HG03558 (cell line): ENCODE data around the gene HID1.
"Not testable (repeated sequence)": the region's sequence is repeated elsewhere in the genome, so short reads cannot be mapped to it uniquely, and the experiment has no call there.

Source experiments
- ATAC-seq: cut with Tn5 transposase; IDR thresholded peaks from one replicate; pipeline ENCODE4 v1.9.1; 2021; ENCODE audit warnings: moderate number of reproducible peaks; ENCODE audit not compliant: unreplicated experiment; ENCODE audit errors: extremely low read depth

Gene HID1, protein sequence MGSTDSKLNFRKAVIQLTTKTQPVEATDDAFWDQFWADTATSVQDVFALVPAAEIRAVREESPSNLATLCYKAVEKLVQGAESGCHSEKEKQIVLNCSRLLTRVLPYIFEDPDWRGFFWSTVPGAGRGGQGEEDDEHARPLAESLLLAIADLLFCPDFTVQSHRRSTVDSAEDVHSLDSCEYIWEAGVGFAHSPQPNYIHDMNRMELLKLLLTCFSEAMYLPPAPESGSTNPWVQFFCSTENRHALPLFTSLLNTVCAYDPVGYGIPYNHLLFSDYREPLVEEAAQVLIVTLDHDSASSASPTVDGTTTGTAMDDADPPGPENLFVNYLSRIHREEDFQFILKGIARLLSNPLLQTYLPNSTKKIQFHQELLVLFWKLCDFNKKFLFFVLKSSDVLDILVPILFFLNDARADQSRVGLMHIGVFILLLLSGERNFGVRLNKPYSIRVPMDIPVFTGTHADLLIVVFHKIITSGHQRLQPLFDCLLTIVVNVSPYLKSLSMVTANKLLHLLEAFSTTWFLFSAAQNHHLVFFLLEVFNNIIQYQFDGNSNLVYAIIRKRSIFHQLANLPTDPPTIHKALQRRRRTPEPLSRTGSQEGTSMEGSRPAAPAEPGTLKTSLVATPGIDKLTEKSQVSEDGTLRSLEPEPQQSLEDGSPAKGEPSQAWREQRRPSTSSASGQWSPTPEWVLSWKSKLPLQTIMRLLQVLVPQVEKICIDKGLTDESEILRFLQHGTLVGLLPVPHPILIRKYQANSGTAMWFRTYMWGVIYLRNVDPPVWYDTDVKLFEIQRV

DNA sequence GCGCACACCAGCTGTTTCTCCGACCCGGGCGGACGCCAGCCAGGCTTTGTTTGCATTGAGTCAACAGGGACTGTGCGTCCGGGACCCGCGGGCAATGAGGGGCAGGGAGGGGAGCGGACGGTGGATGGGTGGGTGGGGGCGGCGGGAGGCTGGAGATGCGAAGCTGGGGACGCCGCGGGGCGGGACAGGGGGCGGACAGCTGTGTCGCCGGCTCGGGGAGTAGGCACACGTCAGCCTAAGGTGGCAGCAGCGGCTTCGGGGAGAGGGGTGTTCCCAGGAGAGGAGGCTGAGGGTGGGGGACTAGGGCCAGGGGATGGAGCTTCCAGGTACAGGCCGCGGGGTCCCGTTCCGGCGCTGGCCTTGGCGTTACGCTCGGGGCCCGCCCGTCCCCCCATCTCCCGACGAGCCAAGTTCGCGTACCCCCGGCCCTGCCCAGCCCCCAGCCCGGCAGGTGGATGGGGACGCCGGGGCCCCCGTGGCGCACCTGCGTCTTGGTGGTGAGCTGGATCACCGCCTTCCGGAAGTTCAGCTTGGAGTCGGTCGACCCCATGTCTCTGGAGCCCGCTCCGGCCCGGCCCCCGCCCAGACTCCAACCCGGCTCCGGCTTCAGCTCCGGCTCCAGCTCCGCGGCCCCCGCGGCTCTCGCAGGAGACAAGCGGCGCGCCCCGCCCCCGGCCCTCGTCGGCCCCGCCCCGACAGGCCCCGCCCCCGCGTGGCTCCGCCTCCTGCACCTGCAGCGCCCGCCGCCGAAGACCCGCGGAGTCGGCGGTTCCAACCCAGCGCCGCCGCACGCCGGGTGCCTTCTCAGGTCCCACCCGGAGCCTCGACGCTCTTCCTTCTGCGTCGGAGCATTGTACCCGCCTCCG, at the start of gene HID1:
Gene HID1, minus strand, starts transcription at position 653 of the 866 bp plus-strand sequence. Its CDS starts 103 bp downstream, at position 550.
- no peak for ATAC-seq

DNA sequence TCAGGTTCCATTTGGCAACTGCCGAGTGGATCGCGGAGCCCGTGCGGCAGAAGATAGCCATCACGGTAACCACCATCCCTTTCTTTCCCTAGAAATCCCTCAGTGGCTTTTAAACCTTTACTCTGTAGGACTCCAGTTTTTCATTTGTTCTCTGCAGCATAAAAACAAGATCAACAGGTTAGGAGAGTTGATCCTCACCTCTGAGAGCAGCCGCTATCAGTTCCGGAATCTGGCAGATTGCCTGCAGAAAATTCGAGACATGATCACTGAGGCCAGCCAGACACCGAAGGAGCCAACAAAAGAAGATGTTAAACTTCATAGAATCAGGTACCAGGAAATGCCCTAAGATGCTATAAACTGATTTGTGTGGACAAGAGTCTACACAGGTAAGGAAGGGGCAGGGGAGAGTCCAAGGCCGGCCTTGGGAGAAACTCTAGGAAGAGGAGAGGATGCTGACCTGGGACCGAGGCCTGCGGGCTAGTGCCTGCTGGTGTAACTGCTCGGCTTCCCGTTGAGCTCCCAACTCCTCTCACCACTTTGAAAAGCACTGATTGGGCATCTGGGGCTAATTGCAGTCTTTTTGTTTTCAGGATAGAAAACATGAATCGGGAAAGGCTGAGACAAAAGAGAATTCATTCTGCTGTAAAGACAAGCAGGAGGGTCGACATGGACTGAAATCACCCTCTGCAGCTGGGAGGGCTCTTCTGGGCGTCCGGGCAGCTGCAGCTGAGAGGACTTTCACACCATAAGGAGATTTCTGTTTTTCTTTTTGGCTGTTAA, 48.0 kb upstream of the HID1 start:
- no peak for ATAC-seq

DNA sequence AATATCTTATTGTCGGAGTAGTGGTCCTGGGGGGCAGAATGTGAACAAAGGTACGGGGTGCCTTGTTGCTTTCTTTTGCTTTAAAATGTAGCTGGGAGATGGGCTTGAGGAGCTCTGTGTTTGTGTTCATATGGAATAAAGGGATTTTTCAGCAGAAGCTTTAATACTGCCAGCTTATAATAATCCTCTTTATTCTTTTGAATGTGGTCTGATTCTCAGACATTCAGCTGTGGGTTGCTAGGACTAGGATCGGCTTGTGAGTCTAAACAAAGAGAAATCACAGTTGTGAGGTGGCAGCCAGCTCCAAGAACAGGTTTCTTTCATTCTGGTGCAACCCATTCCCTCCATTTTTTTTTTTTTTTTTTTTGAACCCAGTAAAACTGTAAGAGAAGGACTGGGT, 47.2 kb upstream of the HID1 start:
- no peak for ATAC-seq

DNA sequence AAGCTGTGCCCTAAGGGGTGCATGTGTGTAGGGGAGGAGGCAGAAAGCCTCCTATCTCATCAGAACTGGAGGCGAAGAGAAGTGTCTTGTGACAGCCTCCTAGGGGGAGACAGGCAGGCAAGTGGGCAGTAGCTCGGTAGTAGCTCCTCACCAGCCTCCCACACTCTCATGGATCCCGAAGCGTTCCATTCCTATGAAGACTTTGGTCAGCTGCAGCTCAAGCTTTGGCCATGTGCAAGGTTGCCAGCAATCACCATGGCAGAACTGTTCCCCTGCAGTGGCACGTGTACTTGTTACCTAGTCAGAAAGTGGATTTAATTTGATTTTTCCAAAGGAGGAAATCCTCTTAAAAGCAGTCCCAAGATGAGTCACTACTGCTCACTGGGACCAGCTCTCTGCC, 46.6 kb upstream of the HID1 start:
- ATAC-seq, result no peak

DNA sequence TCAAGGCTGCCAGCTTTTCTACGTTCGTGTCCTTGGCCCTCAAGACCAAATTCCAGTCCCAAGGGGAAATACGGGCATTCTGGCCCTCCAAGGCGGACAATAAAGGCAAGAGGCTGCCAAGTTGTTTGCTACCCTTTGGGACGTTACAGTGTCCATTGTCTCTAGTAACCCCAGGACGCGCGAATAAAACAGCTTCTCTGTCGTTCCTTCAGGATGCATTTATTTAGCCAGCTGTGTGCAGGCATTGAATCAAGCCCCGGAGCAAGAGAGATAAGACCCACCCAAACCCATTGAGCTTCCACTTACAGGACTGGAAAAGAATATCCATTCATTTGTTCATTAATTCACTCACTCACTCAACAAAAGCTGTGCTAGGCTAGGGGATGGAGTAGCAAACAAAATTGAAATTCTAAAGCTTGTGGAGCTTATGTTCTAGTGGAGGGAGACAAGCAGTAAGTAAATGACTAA, 40.6 kb upstream of the HID1 start:
- no peak for ATAC-seq

DNA sequence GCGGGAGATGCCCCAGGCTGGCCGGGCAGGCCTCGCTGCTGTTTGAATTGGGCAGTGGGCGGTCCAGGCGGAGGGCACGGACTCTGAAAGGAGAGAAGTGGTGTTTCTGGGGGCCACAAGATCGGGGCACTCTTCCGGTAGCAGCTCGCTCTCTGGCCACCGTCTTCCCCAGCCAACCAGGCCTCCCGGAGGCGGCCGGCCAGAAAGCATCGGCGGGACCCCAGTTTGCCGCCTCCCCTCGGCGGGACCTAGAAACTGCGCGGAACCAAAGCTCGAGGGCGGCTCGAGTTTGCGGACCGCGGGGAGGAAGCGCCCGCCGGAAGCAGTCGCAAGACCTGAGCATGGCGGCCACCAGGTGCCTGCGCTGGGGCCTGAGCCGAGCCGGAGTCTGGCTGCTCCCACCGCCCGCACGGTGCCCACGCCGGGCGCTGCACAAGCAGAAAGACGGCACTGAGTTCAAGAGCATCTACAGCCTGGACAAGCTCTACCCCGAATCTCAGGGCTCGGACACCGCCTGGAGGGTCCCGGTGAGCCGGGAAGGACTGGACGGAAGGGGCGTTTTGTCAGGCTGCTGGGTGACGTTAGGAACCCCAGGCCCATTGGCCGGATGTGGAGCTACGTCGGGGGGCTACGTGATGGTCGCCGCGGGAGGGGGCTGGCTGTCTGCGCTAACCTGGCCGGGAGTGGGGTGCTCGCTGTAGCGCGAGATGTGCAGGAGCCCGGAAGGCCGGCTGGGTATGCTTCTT, 40.0 kb upstream of the HID1 start, which contains the start of gene MRPL58:
Gene MRPL58, plus strand, starts transcription at position 325 of the 746 bp plus-strand sequence. Its CDS starts 17 bp downstream, at position 342.
- ATAC-seq, result peak; percentile 65

DNA sequence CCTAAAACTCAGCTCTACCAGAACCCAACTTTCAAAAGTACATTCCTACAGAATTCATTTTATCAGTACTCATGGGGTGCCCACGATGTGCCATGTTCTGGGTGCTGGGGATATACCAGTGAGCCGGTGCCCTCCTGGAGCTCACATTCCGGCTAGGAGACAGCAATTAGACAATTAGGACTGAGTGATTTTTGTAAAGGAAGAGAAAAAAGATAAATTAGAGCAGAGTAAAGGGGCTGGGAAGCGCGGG, 39.5 kb upstream of the HID1 start:
- no peak for ATAC-seq

DNA sequence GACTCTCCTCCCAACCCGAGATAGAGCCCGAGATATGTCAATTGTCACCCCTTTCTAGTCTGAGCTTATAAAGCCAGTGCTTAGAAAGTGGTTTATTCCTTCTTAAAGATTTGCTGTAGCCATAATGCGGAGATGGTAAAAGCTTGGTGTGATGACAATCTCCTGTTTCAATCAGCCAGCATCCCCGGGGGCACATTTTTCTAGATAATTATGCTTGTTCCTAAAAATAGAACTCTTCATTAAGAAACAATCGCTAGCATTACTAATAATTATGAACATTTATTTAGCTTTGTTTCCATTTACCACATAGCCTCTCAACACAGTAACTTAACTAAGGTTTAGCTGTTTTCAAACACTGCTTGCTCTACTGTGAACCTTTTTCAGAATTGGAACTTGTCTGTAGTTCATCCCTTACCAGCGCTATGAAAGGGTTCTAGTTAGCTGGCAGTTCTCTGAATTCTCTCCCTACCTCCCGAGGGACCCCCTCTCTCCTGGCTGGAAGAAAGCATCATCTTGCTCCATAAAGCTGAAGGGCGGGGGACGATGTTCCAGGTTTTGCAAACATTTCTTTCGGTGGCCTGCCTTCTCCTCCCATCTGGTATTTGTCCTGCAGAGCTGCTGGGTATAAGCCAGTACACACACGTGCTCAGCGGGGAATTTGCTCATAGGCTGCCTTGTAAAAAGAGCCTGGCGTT, 39.0 kb upstream of the HID1 start:
- no peak for ATAC-seq

DNA sequence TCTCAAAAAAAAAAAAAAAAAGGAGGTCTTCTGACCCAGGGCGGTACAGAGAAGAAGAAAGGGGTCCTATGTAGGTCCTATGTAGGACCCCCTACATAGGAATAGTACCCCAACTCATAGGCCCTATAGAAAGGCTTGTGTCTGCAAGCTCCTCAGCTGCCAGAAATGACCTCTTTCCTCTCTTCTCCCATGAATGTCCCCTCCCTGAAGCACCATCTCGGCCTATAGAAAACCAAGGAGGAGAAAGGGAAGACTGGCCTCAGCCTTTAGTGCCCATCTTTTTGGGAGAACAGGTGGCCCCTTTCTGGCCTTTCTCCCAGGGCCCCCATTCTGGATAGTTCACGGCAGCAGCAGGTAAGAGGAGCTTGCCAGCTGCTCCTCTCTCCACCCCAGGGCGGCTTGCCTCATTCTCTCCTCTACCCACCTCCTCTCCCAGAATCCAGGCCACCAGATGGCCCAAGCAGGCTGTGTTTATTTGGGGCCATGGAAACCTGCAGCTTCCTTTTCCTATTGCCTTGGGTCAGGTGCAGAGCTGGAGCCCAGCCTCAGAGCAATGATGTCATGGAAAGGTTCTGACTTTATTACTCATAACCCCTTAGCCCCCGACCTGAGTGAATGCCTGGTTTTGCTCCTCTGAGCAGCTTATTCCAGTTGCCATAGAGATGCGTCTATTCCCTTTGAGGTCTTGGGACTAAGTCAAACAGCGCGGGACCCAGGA, 38.3 kb upstream of the HID1 start:
- ATAC-seq, result no peak

DNA sequence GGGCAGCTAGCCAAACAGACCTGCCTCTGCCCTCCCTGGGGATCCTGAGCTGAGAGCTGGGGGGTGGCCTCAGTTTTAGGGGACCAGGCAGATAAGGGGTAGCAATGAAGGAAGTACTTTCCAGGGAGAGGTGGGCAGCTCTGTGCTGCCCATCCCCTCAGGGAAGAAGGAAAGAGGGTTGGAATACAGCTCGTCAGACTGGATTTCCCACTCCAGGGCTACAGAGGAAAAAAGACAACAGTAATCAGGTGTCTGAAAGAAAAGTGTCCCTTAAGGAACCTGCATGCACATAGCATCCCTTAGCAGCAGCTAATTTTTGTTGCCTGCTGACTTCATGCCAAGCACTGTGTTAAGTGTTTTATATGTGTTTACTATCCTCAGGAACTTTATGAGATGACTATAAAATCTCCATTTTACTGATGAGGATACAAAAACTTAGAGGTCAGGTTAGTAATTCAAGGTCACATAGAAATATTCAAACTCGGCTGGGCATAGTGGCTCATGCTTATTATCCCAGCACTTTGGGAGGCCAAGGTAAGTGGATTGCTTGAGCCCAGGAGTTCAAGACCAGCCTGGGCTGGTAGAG, 36.7 kb upstream of the HID1 start:
- ATAC-seq, result no peak

DNA sequence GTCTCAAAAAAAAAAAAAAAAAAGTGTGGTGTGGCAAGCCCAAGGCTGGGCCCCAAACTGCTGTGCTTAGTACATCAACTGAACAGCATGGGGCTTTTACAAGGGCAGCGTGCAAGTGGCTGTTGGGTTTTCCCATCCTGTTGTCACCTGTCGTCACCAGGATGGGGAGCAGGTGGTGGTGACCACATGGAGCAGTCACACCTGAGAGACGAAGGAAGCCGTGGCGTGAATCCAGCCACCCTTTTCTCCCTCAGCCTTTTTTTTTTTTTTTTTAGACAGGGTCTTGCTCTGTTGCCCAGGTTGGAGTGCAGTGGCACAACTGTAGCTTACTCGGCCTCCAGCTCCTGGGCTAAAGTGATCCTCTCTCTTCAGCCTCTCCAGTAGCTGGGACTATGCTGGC, 35.8 kb upstream of the HID1 start:
- ATAC-seq, result no peak

DNA sequence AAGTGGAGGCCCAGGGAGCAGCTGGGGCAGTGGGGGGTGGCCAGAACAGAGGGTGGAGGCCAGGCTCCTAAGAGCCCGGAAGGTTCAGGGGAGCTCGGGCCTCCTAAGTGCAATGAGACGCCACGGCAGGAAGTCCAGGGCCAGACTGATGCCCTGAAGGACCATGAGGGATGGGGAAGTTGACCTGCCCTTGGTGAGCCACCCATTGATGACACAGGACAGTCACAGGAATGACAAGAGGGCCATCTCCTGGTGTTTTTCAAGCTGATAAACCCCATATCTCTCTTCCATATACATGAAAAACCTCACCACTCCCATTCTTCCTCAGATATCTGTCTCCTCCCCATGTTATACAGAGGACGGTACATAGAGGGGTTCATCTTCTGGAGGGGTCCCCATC, 34.1 kb upstream of the HID1 start:
- ATAC-seq, result no peak

DNA sequence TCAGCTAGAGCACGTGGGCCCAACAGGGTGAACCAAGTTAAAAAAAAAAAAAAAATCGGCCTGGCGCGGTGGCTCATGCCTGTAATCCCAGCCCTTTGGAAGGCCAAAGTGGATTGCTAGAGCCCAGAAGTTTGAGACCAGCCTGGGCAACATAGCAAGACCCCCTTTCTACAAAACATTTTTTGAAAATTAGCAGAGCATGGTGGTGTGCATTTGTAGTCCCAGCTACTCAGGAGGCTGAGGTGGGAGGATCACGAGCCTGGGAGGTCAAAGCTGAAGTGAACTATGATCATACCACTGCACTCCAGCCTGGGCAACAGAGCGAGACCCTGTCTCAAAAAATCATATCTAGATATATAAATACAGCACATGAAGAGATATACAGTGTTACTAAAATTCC, 33.5 kb upstream of the HID1 start:
- ATAC-seq, result not testable (repeated sequence)

DNA sequence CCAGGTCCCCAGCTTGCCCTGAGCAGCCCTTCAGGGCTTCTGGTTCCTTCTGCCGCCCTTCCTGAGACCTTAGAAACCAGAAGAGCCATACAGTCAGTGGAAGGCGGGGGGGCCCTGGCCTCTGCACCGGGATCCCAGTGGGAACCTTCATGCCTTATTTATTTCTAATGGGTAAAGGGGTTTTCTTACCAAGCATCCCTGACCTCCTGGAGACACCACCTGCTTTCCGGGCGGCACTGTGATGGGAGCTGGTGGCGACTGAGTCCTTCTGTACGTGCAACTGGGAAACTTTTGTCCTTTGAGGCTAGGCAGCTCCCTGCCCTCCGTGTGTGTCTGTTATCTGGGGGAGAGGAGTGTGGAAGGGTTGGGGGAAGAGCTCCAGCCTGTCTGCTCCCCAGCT, 32.7 kb upstream of the HID1 start:
- ATAC-seq, result no peak

DNA sequence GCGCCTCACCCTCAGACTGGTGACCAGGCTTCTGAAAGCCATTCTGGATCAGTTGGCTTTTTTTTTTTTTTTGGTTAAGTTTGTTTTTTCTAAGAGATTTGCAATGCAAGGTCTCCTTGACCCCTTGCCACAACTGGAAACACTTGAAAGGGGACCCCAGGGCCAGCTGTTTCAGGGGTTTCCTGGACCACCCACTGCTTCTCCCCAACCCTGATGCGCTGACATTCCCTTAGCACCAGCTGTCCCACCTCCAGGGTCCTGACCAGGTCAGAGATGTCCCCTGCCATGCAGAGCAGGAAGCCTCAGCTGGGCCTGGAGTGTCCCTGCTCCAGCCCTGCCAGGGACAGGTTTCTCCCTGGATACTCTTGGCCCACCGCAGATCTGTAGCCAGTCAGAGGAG, 31.8 kb upstream of the HID1 start:
- no peak for ATAC-seq

DNA sequence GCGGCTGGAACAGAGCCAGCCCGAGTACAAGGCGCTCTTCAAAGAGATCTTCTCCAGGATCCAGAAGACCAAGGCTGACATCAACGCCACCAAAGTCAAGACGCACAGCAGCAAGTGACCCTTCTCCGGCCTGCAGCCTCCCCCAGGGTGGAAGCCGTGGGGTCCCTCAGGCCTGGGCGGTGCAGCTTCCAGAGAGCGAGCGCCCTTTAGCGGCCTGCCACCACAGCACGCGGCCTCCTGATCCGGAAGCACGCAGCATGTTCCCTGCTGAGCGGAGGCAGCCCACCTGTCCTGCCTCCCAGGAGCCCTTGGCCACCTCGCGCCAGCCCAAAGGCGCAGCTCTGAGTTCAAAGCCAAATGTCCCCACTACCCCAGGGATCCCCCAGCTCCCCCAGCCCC, 31.4 kb upstream of the HID1 start:
- ATAC-seq, result no peak

DNA sequence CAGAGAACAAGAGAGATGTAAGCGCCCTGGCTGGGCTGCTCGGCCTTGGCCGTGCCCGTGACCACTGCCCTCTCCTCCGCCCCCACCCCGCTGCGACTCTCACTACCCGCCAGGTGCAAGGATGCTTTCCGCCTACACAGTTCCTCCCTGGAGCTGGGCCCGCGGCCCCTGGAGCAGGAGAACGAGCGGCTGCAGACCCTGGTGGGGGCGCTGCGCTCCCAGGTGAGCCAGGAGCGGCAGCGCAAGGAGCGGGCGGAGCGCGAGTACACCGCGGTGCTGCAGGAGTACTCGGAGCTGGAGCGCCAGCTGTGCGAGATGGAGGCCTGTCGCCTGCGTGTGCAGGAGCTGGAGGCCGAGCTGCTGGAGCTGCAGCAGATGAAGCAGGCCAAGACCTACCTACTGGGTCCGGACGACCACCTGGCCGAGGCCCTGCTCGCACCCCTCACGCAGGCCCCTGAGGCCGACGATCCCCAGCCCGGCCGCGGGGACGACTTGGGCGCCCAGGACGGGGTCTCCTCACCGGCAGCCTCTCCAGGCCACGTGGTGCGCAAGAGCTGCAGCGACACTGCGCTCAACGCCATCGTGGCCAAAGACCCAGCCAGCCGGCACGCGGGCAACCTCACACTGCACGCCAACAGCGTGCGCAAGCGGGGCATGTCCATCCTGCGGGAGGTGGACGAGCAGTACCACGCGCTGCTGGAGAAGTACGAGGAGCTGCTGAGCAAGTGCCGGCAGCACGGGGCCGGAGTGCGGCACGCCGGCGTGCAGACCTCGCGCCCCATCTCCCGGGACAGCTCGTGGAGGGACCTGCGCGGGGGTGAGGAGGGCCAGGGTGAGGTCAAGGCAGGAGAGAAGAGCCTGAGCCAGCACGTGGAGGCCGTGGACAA, 30.8 kb upstream of the HID1 start:
- no peak for ATAC-seq
